ENCODE measurements around the gene MYO1B.

The MYO1B gene

DNA sequence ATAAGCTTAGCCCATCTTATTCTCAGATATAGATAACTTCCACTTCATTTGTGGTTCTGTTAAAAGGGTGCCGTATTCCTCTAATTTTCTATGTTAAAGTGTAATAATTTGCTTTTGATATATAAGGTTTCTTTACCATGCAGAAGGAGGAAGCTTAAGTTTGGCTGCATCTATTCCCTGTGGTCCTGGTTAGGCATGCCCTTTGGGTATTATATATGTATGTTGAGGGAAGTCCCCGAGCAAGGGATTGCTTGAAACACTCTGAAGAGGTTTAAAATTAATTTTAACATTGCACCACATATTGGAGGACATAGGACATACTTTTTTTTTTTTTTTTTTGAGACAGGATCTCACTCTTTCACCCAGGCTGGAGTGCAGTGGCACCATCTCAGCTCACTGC, 16.9 kb upstream of the MYO1B start:
- DNase-seq, result no peak

- DNase-seq, result no peak
These were observed 16.3 kb upstream of the MYO1B start for GRCh38 chr2:191228861-191229260.

DNA sequence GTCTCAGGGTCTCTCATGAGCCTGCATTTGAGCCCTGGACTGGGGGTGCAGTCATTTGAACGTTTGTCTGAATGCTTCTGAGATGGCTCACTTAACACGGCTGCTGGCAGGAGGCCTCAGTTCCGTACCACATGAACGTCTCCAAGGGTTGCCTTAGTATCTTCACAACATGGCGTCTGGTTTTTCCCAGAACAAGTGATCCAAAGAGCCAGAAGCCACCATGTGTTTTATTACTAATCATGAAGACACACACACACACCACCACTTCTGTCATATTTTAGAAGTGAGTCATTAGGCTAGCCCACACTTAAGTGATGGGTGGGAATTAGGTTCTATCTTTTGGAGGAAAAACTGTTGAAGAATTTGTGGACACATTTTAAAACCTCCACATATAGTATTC, 15.0 kb upstream of the MYO1B start:
- DNase-seq, result no peak

DNA sequence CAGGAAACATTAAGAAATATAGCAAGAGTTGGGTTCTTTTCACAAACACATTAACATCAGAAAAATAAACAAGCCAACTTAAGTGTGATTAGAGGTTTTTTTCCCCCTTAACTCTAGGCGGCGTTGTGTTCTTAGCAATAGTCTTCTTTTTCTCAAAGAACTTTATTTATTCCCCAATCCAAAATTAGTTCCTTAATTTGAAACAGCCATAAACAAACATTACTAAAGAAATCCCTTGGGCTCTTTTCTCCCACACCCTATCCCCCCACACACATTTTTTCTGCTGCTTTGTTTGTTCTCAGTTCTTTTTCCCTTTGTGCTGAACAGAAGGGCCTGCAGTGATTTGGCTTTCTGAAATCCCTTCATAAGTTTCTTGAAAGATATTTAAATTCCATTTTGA, 13.2 kb upstream of the MYO1B start:
- DNase-seq, result no peak

DNA sequence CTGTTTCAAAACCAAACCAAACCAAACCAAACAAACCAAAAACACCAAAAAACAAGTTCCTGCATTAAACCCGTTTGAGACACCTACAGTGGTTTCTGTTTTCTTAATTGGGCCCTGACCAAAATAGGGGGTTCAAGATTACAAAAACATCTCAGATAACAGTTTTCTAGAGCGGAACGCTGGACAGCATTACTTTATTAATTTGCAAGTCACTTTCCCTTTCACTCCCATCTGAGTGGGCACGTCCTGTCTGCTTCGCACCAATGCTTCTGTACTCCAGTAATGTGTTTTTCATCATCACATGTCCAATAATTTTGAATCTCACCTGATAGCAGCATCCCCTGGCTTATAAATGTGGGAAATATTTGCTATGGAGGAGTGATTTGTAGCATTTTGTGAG, 11.7 kb upstream of the MYO1B start:
- no peak for DNase-seq

DNA sequence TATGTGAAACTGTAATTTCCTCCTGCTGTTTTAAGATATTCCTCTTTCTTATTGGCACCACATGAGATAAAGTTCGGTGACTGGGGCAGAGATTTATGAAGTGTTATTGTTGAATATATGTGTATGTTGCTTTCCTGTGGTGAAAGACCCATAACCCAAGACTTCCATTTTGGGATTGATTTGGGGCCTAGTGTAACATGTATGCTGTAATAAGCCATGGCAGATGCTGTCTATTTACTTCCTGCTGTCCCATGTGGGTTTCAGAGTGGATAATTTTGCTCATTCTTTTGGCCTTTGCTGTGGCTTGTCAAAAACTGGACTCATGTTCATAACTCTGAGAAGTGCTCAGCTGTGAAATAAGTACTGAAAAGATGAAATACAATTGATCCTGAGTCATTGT, 10.8 kb upstream of the MYO1B start:
- DNase-seq, result no peak

- no peak for DNase-seq
These were observed 4.3 kb upstream of the MYO1B start for GRCh38 chr2:191240871-191241270.

GRCh38 chr2:191241418-191241817, 3.8 kb upstream of the MYO1B start:
- DNase-seq, result no peak

DNA sequence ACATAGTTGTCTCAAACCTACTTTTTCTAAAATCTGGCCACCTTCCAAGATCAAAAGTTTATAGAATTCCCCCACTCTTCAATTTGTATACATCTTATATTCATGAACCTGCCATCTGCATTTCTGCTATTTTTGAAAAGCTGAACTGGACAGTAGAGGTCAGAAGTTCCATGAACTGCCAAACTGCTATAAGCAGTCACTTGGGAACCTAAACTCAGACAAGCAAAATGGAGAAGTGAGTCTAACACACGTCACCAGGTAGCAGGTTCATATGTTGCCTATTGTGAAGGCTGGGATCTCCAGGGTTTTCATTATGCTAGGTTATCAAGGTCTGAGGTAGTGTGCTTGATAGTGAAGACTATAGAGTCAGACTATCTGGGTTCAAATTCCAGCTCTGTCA, 2.0 kb upstream of the MYO1B start:
- DNase-seq, result no peak

DNA sequence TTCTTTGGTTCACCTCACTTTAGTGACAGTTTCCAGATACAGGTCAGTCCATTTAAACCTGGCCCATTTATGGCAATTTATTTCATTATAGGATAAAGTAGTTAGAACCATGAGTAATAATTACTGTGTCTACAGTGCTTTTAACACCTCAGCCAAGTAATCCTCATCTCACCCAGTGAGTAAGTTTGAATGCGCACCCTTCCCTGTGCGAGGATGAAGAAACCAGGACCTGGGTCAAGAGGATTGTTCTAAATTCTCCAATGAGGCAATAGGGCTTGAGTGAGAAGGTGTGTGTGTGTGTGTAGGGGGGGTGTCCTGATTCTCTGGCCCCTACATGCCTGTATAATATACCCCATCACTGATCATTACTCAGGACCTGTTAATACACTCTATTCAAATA, 854 bp upstream of the MYO1B start:
- no peak for DNase-seq

DNA sequence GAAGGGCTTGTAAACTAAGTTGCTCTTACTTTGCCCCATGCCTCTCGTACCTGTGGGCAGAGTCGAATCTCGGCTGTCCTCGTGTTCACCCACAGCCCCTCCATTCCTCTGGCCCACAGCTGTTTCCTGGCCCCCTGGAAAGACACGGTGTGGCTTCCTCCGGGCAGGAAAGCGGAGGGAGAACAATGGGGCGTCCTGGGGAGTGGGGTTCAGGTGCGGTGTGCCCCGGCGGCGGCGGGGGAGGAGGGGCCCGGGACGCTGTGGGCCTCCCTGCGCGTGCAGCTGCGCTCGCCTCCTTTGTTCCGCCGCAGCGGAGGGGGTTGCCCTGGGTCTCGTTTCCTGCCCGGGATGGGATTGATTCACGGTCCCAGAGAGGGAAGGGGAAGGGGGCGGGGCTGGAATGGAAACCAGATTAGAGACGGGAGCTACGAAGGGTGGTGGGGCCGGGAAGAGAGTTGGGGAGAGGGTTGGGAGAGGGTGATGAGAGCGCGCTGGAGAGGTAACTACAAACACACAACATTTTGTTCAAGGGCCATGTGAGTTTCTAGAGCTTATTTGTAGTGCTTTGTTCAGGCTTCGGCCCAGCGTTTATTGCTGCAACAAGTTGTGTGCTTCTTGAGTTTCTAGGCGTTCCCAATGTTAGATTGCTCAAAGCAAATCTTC, 796 bp downstream of the MYO1B start:
- DNase-seq, result peak; percentile 9

DNA sequence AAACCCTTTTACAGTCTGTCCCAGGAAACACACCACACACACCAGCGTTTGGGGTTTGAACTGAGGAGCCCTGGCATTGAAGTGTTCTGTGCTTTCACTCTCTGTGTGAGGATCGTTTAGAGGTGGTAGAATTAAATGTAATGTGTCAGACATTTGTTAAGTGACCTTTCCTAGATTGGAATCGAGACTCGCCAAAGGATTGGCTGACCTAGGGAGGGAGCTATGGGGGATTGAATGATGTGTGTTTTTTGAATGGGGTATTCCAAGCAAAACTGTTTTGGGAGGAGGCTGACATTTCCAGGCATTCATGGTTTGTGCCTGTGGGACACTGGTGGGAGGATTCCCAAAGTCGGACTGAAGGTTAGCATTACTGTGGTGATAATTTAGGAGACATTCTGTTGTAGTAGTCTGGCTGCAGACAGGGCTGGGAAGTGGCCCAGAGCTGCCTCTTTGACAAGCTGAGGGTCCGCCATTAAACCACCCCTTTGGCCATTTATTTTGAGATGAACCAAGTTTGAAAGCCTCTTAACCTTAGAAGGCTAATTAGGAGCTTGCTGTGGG, 1.7 kb downstream of the MYO1B start:
- DNase-seq, result no peak

- DNase-seq, result peak; percentile 10
These were observed 2.3 kb downstream of the MYO1B start for GRCh38 chr2:191247381-191248057.

DNA sequence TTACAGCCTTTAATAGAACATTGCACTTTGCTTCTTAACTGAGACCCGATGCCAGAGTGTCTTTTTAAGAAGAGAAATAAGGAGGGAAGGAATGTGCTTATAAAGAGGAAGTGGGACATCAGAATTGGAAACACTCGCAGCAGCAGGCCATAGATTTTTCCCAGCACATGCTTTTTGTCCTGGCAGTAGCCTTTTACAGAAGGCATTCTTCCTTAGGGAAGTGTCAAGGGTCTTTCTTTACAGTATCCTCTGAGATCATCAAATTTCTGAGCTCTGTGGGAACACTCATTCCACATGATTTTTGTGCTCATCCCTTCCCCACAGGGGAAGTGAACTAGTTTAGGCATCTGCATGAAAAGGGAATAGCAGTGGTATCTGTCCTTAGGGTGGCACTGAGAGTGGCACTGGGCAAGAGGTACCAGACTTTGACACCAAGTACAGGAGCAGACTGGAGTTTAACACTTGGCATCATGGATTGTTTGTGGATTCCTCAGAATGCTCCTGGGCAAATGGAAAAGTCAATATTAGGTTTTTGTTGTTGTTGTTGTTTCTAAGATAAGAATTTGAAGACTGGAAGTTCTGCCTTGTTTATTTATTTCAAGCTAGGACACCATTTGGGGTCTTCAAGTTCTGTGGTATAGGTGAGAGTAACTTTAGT, 4.1 kb downstream of the MYO1B start:
- no peak for DNase-seq

GRCh38 chr2:191250400-191250799, 5.2 kb downstream of the MYO1B start:
- no peak for DNase-seq

GRCh38 chr2:191250986-191251385, 5.8 kb downstream of the MYO1B start:
- DNase-seq, result no peak

GRCh38 chr2:191252699-191253098, 7.5 kb downstream of the MYO1B start:
- no peak for DNase-seq

- no peak for DNase-seq
These were observed 8.3 kb downstream of the MYO1B start for GRCh38 chr2:191253476-191253875.

GRCh38 chr2:191255271-191255670, 10.1 kb downstream of the MYO1B start:
- DNase-seq, result no peak

GRCh38 chr2:191255756-191256312, 10.6 kb downstream of the MYO1B start:
- no peak for DNase-seq

GRCh38 chr2:191257934-191258333, 12.7 kb downstream of the MYO1B start:
- no peak for DNase-seq

GRCh38 chr2:191258996-191259395, 13.8 kb downstream of the MYO1B start:
- DNase-seq, result no peak

- DNase-seq, result no peak
These were observed 17.2 kb downstream of the MYO1B start for GRCh38 chr2:191262436-191262835.

DNA sequence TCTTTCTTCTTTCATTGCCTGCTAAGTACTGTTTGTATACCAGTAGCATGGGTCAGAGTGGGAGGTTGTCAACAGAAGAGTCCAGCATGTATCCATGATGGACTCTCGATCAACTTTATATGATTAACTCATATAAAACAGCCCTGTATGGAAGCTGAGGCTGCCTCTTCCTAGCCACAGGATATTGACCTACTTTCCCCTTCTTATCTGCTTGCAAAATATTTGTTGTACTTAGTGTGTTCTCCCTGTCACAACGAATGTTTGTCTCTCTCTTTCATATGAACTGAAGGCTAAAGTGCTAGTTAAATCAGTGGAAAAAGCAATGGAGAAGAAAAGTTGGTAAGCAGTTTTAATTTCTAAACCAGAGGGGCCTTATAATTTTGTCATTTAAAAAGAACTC, 17.8 kb downstream of the MYO1B start:
- no peak for DNase-seq
